Endothelial cell of umbilical vein (primary cell): Measurements from ENCODE around the gene EXOC7. TPM values are rescaled to one million over a fixed set of nuclear protein-coding genes. Genes with fewer than 3 reads are reported as not detected.

Experiments
- BruUV-seq: library from RNA; stranded (reverse); fragments of 400-500 nt; replicated peaks from 2 replicates; lab custom pipeline; 2021; lab: Mats Ljungman, UMichigan
- CTCF ChIA-PET: fragments of 300-600, 350-600 bp; sonication (Branson Sonifier 250); formaldehyde crosslinking; loops from one replicate; lab custom pipeline; 2021; ENCODE audit warnings: antibody characterized with exemption, inconsistent platforms; lab: Charles Lee
- POLR2A ChIA-PET: fragments of 300-600, 350-600 bp; sonication (Branson Sonifier 250); formaldehyde crosslinking; loops from one replicate; lab custom pipeline; 2021; ENCODE audit warnings: antibody characterized with exemption, inconsistent platforms; lab: Charles Lee
- DNase-seq: peaks from one replicate; pipeline ENCODE4 v3.0.0-alpha.2; 2011; ENCODE audit warnings: low read depth, low spot score
- FAIRE-seq: peaks from 2 replicates; lab custom pipeline; 2011; peaks lifted over from hg19 to GRCh38; lab: Jason Lieb, UNC
- H2AFZ ChIP-seq: 2 replicates; pipeline ENCODE4 v1.6.0; 2012; ENCODE audit warnings: low read depth, low read length, control low read depth, inconsistent platforms
- H3K27ac ChIP-seq: 2 replicates; pipeline ENCODE4 v1.5.1; 2011; ENCODE audit warnings: low read depth, mild to moderate bottlenecking, control low read depth, low read length, moderate library complexity; ENCODE audit not compliant: insufficient read depth
- H3K27me3 ChIP-seq, 2 experiments: 2 replicates each; pipeline versions ENCODE4 v1.6.0 to v1.6.1; 2011; ENCODE audit warnings: low read length in 2 of 2, mixed read lengths in 1 of 2; ENCODE audit not compliant: control insufficient read depth in 2 of 2, insufficient read depth in 2 of 2
- H3K36me3 ChIP-seq, 2 experiments: 2 replicates in 1 of 2; 3 replicates in 1 of 2; pipeline ENCODE4 v1.5.1; 2011; ENCODE audit warnings: low read length in 2 of 2, mild to moderate bottlenecking in 1 of 2, moderate library complexity in 1 of 2; ENCODE audit not compliant: control insufficient read depth in 2 of 2, insufficient read depth in 2 of 2; ENCODE audit errors: extremely low read depth in 1 of 2
- H3K4me1 ChIP-seq: 3 replicates; pipeline ENCODE4 v1.5.1; 2011; ENCODE audit warnings: mild to moderate bottlenecking, low read length; ENCODE audit not compliant: control insufficient read depth, insufficient read depth; ENCODE audit errors: extremely low read depth
- H3K4me2 ChIP-seq: 2 replicates; pipeline ENCODE4 v1.6.1; 2011; ENCODE audit warnings: low read length, control low read depth, mixed read lengths; ENCODE audit not compliant: insufficient read depth
- H3K4me3 ChIP-seq, 3 experiments: fragments of 200-600 bp in 1 of 3; sonication (generic), shearing (Covaris generic) in 1 of 3; replicated peaks in 1 of 3; 2 replicates each; pipeline ENCODE4 v1.5.1; 2011 to 2016; ENCODE audit warnings: control low read depth in 3 of 3, low read length in 3 of 3, mild to moderate bottlenecking in 2 of 3, inconsistent platforms in 1 of 3, low read depth in 1 of 3, moderate library complexity in 1 of 3; ENCODE audit not compliant: insufficient read depth in 1 of 3
- H3K79me2 ChIP-seq: 2 replicates; pipeline ENCODE4 v1.6.0; 2012; ENCODE audit warnings: low read length, inconsistent platforms; ENCODE audit not compliant: control insufficient read depth, insufficient read depth
- H3K9ac ChIP-seq: replicated peaks from 2 replicates; pipeline ENCODE3; 2011; ENCODE audit warnings: low read length, control low read depth; ENCODE audit not compliant: insufficient read depth; ENCODE audit errors: extremely low read depth
- H3K9me1 ChIP-seq: replicated peaks from 3 replicates; pipeline ENCODE4 v1.6.0; 2011; ENCODE audit warnings: mild to moderate bottlenecking, low read length; ENCODE audit not compliant: control insufficient read depth, insufficient read depth; ENCODE audit errors: extremely low read depth
- H3K9me3 ChIP-seq: replicated peaks from 2 replicates; pipeline ENCODE4 v1.5.1; 2012; ENCODE audit warnings: low read length, inconsistent platforms; ENCODE audit not compliant: control insufficient read depth, insufficient read depth
- H4K20me1 ChIP-seq: replicated peaks from 2 replicates; pipeline ENCODE3; 2011; ENCODE audit warnings: mild to moderate bottlenecking, low read length; ENCODE audit not compliant: control insufficient read depth, insufficient read depth; ENCODE audit errors: extremely low read depth
- CTCF ChIP-seq, 2 donors: IDR thresholded peaks; 1 replicate in 1 of 2; 2 replicates in 1 of 2; pipeline ENCODE4 v1.5.1; 2011; ENCODE audit warnings: low read length in 2 of 2, mild to moderate bottlenecking in 2 of 2, moderate library complexity in 2 of 2, control low read depth in 1 of 2, inconsistent platforms in 1 of 2, low read depth in 1 of 2; ENCODE audit not compliant: insufficient read depth in 1 of 2; ENCODE audit errors: extremely low read depth in 1 of 2
- EZH2 ChIP-seq: IDR thresholded peaks from 2 replicates; pipeline ENCODE4 v1.6.1; 2012; ENCODE audit warnings: borderline replicate concordance, low read depth, mild to moderate bottlenecking, moderate library complexity, low read length, inconsistent platforms; ENCODE audit not compliant: severe bottlenecking
- FOS ChIP-seq: IDR thresholded peaks from 2 replicates; pipeline ENCODE4 v1.6.1; 2011; ENCODE audit warnings: mild to moderate bottlenecking, low read length, moderate library complexity, borderline replicate concordance; ENCODE audit not compliant: insufficient read depth
- GATA2 ChIP-seq: IDR thresholded peaks from 2 replicates; pipeline ENCODE4 v1.7.0; 2011; ENCODE audit warnings: low read depth, mild to moderate bottlenecking, moderate library complexity, mixed read lengths, low read length; ENCODE audit not compliant: insufficient read length, insufficient read depth
- JUN ChIP-seq: IDR thresholded peaks from 2 replicates; pipeline ENCODE4 v1.6.1; 2011; ENCODE audit warnings: borderline replicate concordance, low read depth; ENCODE audit not compliant: insufficient read length, insufficient read depth
- MAX ChIP-seq: IDR thresholded peaks from 2 replicates; pipeline ENCODE4 v1.6.1; 2011; ENCODE audit not compliant: insufficient read depth, insufficient read length
- MYC ChIP-seq: IDR thresholded peaks from one replicate; pipeline ENCODE4 v1.6.1; 2011; ENCODE audit warnings: mild to moderate bottlenecking, low read depth, low read length
- POLR2A ChIP-seq: IDR thresholded peaks from 2 replicates; pipeline ENCODE4 v1.6.1; 2012; ENCODE audit warnings: low read depth, mild to moderate bottlenecking, control low read depth, low read length
- POLR2AphosphoS5 ChIP-seq: IDR thresholded peaks from 2 replicates; pipeline ENCODE4 v1.6.1; 2012; ENCODE audit warnings: low read depth, mild to moderate bottlenecking, control low read depth, low read length, moderate library complexity; ENCODE audit not compliant: insufficient read depth
- dilution Hi-C: fragments of 300-500 bp; cut with MboI; formaldehyde crosslinking; loops from one replicate; pipeline ENCODE4 v1.15.0; 2019; ENCODE audit warnings: low sequenced_read_pairs; ENCODE audit not compliant: extremely low pct_ligation_motif_present
- intact Hi-C: fragments of 100-400 bp; cut with micrococcal nuclease; formaldehyde crosslinking; loops from one replicate; pipeline ENCODE4 v1.10.0; 2022
- polyA plus RNA-seq, 4 experiments: library from polyadenylated mRNA; depleted of rRNA in 3 of 4; stranded (reverse) in 3 of 4; unstranded in 1 of 4; fragments of >200 nt; gene quantifications; 2 replicates each; pipeline versions ENCODE4 v1.2.1 to v1.2.3, GENCODE V29; 2011 to 2012; ENCODE audit warnings: missing spikeins in 1 of 4
- total RNA-seq: library from RNA; stranded (reverse); gene quantifications from 2 replicates; pipeline ENCODE4 v1.2.3, GENCODE V29; 2021

EXOC7 gene
- total and polyA plus RNA-seq, 2 donors (not counting 3 experiments of a cell fraction or from before 2014, with no cell fraction given) = 91.5 to 137 TPM

DNA sequence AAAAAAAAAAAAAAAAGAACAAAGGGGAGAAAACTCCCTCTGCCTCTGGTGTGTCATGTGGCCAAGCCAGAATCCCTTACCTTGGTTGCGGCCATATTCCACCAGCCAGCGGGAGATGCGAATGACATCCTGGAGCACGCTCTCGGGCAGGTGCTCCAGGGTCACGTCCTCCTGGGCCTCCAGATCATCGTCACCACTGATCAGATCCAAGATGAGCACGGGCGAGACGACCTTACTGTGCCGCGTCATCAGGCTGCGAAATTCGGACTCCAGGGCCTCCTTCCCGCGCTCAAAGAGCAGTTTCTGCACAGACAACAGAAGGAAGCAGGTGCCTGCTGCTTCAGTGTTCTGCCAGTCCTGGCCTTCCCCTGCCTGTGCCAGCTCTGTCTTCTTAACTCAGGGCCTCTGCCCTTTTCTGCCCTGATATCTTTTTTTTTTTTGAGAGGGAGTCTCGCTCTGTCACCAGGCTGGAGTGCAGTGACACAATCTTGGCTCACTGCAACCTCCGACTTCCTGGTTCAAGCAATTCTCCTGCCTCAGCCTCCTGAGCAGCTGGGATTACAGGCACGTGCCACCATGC is 5.8 kb downstream of the EXOC7 start:
- BruUV-seq = no TSS peak
- Histone ChIP-seq H3K9me1 (no peaks in the 10 kb centered on the region), H4K20me1 (no peaks in the 10 kb centered on the region), H3K36me3 (peaks cover 4 to 34% of the 10 kb centered on the region in 2 experiments), H3K4me1 (peaks cover 3% of the 10 kb centered on the region), H3K4me2 (no peak overlapping the region), H3K4me3 (no peak overlapping the region), H3K27ac (no peak overlapping the region), H3K79me2 (peaks cover 6% of the 10 kb centered on the region), H2AFZ (no peak overlapping the region), H3K27me3 (no peaks in the 10 kb centered on the region), H3K9ac (no peak overlapping the region), H3K9me3 (no peaks in the 10 kb centered on the region)
- ChIA-PET POLR2A (no interaction called here), CTCF (no interaction called here)
- dilution Hi-C loops = no loop called here
- no peak for DNase-seq
- no peak for FAIRE-seq
- no peak for TF ChIP-seq MYC
- no peak for TF ChIP-seq CTCF (IDR thresholded peaks at IDR 0.05; ENCODE audit: extremely low read depth in 1 of 2, insufficient read depth in 1 of 2, low read depth in 1 of 2, low read length in 2 of 2)
- no peak for TF ChIP-seq JUN
- TF ChIP-seq POLR2A = no peak
- no peak for TF ChIP-seq EZH2
- TF ChIP-seq MAX = no peak
- no peak for TF ChIP-seq POLR2AphosphoS5
- no peak for TF ChIP-seq FOS
- TF ChIP-seq GATA2 = no peak
- intact Hi-C loops = no loop called here
